HPDE6-E6E7 (cell line): ENCODE results near the gene ZNF462.
A peak's percentile ranks its signal among the peaks of the same experiment; 100 is the strongest.
"Not testable (repeated sequence)": the region's sequence is repeated elsewhere in the genome, so short reads cannot be mapped to it uniquely, and the experiment has no call there.

ENCODE experiments used
- DNase-seq: peaks from one replicate; pipeline ENCODE4 v3.0.0; 2011; ENCODE audit warnings: missing footprints; ENCODE audit errors: extremely low spot score

ZNF462 gene

GRCh38 chr9:106886111-106887046 is 23.4 kb downstream of the ZNF462 start:
- no peak for DNase-seq

GRCh38 chr9:106887066-106887465 is 24.1 kb downstream of the ZNF462 start:
- no peak for DNase-seq

- no peak for DNase-seq
Measured at GRCh38 chr9:106889061-106889590, 26.2 kb downstream of the ZNF462 start.

- DNase-seq = no peak
Measured at GRCh38 chr9:106890608-106891007, 27.6 kb downstream of the ZNF462 start.

GRCh38 chr9:106891286-106891685 is 28.3 kb downstream of the ZNF462 start:
- no peak for DNase-seq

- DNase-seq = peak; percentile 95
Measured at GRCh38 chr9:106892632-106893031, 29.7 kb downstream of the ZNF462 start.

- no peak for DNase-seq
Measured at GRCh38 chr9:106893088-106893487, 30.1 kb downstream of the ZNF462 start.

GRCh38 chr9:106896695-106897094 is 33.7 kb downstream of the ZNF462 start:
- DNase-seq = no peak

GRCh38 chr9:106897236-106897635 is 34.3 kb downstream of the ZNF462 start:
- DNase-seq = no peak

- no peak for DNase-seq
Measured at GRCh38 chr9:106897751-106898150, 34.8 kb downstream of the ZNF462 start.

- DNase-seq = not testable (repeated sequence)
Measured at GRCh38 chr9:106900523-106900922, 37.6 kb downstream of the ZNF462 start.

GRCh38 chr9:106906129-106906528 is 43.2 kb downstream of the ZNF462 start:
- no peak for DNase-seq

GRCh38 chr9:106911951-106912350 is 49.0 kb downstream of the ZNF462 start:
- DNase-seq = no peak

GRCh38 chr9:106913276-106913675 is 50.3 kb downstream of the ZNF462 start:
- DNase-seq = no peak

GRCh38 chr9:106915851-106916250 is 52.9 kb downstream of the ZNF462 start:
- DNase-seq = no peak

GRCh38 chr9:106916466-106917235 is 53.7 kb downstream of the ZNF462 start:
- peak; percentile 75 for DNase-seq

GRCh38 chr9:106918825-106919509 is 56.0 kb downstream of the ZNF462 start:
- no peak for DNase-seq

GRCh38 chr9:106920091-106920490 is 57.1 kb downstream of the ZNF462 start:
- DNase-seq = no peak

GRCh38 chr9:106920701-106921283 is 57.8 kb downstream of the ZNF462 start:
- DNase-seq = peak; percentile 14

GRCh38 chr9:106921341-106921899 is 58.5 kb downstream of the ZNF462 start:
- DNase-seq = no peak

- no peak for DNase-seq
Measured at GRCh38 chr9:106922026-106922425, 59.1 kb downstream of the ZNF462 start.
